ENCODE data around the gene CNDP2. TPM values are rescaled to one million over a fixed set of nuclear protein-coding genes. Genes with fewer than 3 reads are reported as not detected.

Gene CNDP2
- total RNA-seq, 1 experiment from 2014 or later = 107 TPM

- in situ Hi-C loops (cut with HindIII; ENCODE audit: low pct_unique_long_range_greater_than_20kb, low sequenced_read_pairs) = no loop called here
- no peak for DNase-seq (ENCODE audit: low read depth)
Measured at GRCh38 chr18:74463983-74464382, 32.2 kb upstream of the CNDP2 start.

GRCh38 chr18:74465775-74466174, 30.4 kb upstream of the CNDP2 start:
- in situ Hi-C loops (cut with HindIII; ENCODE audit: low pct_unique_long_range_greater_than_20kb, low sequenced_read_pairs) = no loop called here

GRCh38 chr18:74468547-74469061, 27.6 kb upstream of the CNDP2 start:
- no peak for DNase-seq (ENCODE audit: low read depth)
- in situ Hi-C loops (cut with HindIII; ENCODE audit: low pct_unique_long_range_greater_than_20kb, low sequenced_read_pairs) = no loop called here

More at GRCh38 chr18:74465775-74466174, 30.4 kb upstream of the CNDP2 start:
- DNase-seq (ENCODE audit: low read depth) = no peak

DNA sequence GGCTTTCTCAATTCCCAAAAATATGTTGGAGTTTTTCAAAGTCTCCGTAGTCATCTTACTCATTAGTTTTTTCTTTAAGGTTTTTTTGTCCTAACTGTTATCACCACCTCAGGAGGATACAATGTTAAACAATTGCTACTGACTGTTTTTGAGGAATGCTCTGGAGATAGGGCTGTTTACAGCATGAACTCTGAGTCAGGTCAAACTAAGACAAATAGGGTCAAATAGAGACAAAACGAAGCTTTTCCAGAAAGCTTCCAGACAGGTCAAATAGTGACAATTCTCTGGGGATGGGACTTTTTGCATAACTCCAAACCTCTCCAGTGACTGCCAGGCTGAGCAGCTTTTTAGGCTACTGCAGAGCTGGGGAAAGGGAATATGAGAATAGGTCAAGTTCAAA, 23.9 kb upstream of the CNDP2 start:
- in situ Hi-C loops (cut with HindIII; ENCODE audit: low pct_unique_long_range_greater_than_20kb, low sequenced_read_pairs) = no loop called here
- DNase-seq (ENCODE audit: low read depth) = no peak

- in situ Hi-C loops (cut with HindIII; ENCODE audit: low pct_unique_long_range_greater_than_20kb, low sequenced_read_pairs) = no loop called here
Measured at GRCh38 chr18:74473976-74474640, 22.1 kb upstream of the CNDP2 start.

GRCh38 chr18:74476140-74476539, 20.0 kb upstream of the CNDP2 start:
- no peak for DNase-seq (ENCODE audit: low read depth)
- in situ Hi-C loops (cut with HindIII; ENCODE audit: low pct_unique_long_range_greater_than_20kb, low sequenced_read_pairs) = no loop called here

More at GRCh38 chr18:74473976-74474640, 22.1 kb upstream of the CNDP2 start:
- no peak for DNase-seq (ENCODE audit: low read depth)

DNA sequence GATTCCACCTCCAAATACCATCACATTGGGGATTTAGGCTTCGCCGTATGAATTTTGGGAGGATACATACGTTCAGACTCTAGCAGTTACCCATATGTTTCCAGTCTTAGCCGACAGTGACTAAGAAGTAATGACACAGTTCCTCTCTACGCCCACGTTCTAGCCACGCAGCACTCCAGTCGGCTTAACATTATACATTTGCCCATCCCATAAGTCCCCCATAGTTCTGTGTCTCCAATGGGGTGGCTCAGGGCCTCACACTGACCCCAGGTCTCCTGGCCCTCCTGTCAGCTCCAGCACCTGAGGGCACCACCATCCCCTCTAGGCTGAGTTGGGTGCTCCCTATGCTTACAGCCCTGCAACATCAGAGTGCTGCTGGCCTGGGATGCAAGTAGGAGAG, 18.4 kb upstream of the CNDP2 start:
- in situ Hi-C loops (cut with HindIII; ENCODE audit: low pct_unique_long_range_greater_than_20kb, low sequenced_read_pairs) = no loop called here
- no peak for DNase-seq (ENCODE audit: low read depth)

DNA sequence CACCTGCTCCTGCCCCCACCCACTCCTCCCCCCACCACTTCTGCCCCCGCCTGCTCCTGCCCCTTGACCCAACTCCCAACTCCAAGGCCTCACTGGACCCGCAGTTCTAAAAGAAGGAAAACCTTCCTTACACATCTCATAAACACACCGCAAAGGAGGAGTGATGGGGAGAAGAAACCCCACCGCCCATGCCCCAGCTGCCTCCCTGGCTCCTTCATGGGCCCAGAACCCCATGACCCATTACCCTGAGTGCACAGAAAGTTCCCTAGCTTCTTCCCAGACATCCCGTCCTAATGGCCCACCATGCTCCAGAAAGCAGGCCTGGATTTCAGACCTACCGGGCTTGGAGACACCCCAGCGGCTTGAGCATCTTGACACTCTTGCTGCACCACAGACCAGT, 17.8 kb upstream of the CNDP2 start:
- no peak for DNase-seq (ENCODE audit: low read depth)
- in situ Hi-C loops (cut with HindIII; ENCODE audit: low pct_unique_long_range_greater_than_20kb, low sequenced_read_pairs) = no loop called here

DNA sequence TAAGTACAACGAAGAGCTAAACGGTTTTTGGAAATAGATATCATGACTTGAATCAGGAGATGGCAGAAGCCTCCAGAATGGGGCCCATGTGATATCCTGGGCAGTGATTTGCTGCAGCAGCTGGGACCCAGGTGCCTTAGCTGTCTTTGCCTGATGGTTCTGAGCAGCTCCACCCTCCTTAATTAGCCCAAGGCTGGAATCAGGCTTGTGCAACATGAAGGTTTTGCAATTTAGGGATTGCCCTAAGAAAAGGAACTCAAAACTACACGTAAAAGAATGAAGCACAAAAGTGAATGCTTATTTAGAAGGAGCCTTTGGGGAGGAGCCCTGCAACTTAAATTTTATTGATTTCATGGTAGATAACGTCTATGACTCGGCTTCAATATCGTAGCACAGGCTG, 17.3 kb upstream of the CNDP2 start:
- no peak for DNase-seq (ENCODE audit: low read depth)
- in situ Hi-C loops (cut with HindIII; ENCODE audit: low pct_unique_long_range_greater_than_20kb, low sequenced_read_pairs) = no loop called here

DNA sequence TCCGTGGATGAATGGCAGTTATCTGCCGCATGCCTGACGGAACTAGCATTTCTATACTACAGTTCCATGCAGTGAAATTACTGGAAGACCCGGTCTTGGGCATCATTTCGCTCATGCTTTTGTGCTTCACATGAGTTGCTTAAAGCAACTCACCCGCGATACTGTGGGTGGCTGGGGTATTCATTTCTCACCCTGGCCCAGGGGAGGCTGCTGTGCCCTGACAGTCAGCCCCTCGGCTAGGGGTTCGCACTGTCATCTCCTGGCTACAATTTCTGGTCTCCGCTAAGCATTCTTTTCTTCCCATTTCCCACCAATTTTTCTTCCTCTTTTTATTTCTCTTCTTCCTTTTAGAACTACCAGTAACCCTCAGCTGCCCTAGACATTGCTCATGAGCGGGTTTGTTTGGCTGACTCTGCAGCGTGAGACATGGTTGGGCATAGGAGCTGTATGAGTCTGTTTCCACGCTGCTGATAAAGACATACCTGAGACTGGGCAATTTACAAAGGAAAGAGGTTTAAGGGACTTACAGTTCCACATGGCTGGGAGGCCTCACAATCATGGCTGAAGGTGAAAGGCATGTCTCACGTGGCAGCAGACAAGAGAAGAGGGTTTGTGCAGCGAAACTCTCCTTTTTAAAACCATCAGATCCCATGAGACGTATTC, 16.5 kb upstream of the CNDP2 start:
- in situ Hi-C loops (cut with HindIII; ENCODE audit: low pct_unique_long_range_greater_than_20kb, low sequenced_read_pairs) = no loop called here
- no peak for DNase-seq (ENCODE audit: low read depth)

DNA sequence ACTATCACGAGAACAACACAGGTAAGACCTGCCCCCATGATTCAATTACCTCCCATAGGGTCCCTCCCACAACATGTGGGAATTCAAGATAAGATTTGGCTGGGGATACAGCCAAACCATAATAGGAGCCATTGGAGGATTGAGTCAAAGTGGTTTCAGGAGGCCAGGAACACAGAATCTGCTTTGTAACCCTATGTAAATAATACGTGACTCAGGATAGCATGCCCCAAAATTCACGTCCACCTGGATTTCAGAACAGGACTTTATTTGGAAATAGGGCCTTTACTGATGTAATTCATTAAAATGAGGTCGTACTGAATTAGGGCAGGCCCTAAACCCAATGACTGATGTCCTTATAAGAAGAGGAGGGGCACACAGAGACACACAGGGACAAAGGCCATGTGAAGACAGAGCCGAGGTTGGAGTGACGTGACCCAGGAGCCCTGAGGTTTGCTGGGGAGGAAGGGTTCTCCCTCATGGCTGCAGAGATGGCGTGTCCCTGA, 16.0 kb upstream of the CNDP2 start:
- DNase-seq (ENCODE audit: low read depth) = no peak
- in situ Hi-C loops (cut with HindIII; ENCODE audit: low pct_unique_long_range_greater_than_20kb, low sequenced_read_pairs) = no loop called here

GRCh38 chr18:74482697-74483096, 13.5 kb upstream of the CNDP2 start:
- DNase-seq (ENCODE audit: low read depth) = no peak
- in situ Hi-C loops (cut with HindIII; ENCODE audit: low pct_unique_long_range_greater_than_20kb, low sequenced_read_pairs) = no loop called here

- in situ Hi-C loops (cut with HindIII; ENCODE audit: low pct_unique_long_range_greater_than_20kb, low sequenced_read_pairs) = no loop called here
- no peak for DNase-seq (ENCODE audit: low read depth)
Measured at GRCh38 chr18:74486119-74486849, 9.9 kb upstream of the CNDP2 start.

- in situ Hi-C loops (cut with HindIII; ENCODE audit: low pct_unique_long_range_greater_than_20kb, low sequenced_read_pairs) = no loop called here
- no peak for DNase-seq (ENCODE audit: low read depth)
Measured at GRCh38 chr18:74488354-74488753, 7.8 kb upstream of the CNDP2 start.

- DNase-seq (ENCODE audit: low read depth) = no peak
- in situ Hi-C loops (cut with HindIII; ENCODE audit: low pct_unique_long_range_greater_than_20kb, low sequenced_read_pairs) = no loop called here
Measured at GRCh38 chr18:74488864-74489263, 7.3 kb upstream of the CNDP2 start.

DNA sequence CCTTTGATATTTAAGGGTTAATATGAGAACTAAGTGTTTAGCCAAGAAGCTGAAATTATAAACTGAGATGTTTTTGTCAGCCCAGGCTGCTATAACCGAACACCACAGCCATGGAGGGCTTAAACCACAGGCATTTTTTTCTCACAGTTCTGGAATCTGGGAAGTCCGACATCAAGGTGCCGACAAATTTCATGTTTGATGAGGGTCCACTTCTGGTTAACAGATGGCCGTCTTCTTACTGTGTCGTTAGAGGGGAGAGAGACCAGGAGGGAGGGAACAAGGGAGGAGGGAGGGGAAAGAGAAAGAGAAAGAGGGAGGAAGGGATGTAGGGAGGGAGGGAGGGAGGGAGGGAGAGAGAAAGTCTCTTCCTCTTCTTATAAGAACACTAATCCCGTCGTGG, 6.5 kb upstream of the CNDP2 start:
- in situ Hi-C loops (cut with HindIII; ENCODE audit: low pct_unique_long_range_greater_than_20kb, low sequenced_read_pairs) = no loop called here
- DNase-seq (ENCODE audit: low read depth) = no peak

DNA sequence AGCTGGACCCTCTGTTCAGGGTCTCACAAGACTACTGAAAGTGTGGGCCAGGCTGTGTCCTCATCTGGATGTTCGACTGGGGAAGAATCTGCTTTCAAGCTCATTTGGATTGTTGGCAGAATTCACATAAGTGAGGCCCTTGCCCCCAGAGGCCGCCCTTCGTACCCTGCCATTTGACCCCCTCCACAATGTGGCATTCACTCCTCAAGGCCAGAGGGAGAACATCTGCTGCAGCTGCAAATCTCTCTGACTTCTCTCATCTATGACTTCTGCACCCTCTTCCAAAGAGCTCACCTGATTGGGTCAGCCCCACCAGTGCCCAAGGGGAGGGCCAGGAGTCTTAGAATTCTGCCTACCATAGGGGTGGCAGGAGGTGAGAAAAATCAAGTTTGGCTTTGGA, 3.9 kb upstream of the CNDP2 start:
- no peak for DNase-seq (ENCODE audit: low read depth)
- in situ Hi-C loops (cut with HindIII; ENCODE audit: low pct_unique_long_range_greater_than_20kb, low sequenced_read_pairs) = no loop called here

GRCh38 chr18:74493689-74494088, 2.5 kb upstream of the CNDP2 start:
- no peak for DNase-seq (ENCODE audit: low read depth)
- in situ Hi-C loops (cut with HindIII; ENCODE audit: low pct_unique_long_range_greater_than_20kb, low sequenced_read_pairs) = no loop called here

- in situ Hi-C loops (cut with HindIII; ENCODE audit: low pct_unique_long_range_greater_than_20kb, low sequenced_read_pairs) = no loop called here
Measured at GRCh38 chr18:74494514-74494913, 1.6 kb upstream of the CNDP2 start.

More at GRCh38 chr18:74494514-74494913, 1.6 kb upstream of the CNDP2 start:
- no peak for DNase-seq (ENCODE audit: low read depth)
